Karpas-422 (cell line): ENCODE results near the gene TEX35. TPM values are rescaled to one million over a fixed set of nuclear protein-coding genes. Genes with fewer than 3 reads are reported as not detected.
A peak's percentile ranks its signal among the peaks of the same experiment; 100 is the strongest.

Source experiments
- DNase-seq: peaks from one replicate; pipeline ENCODE4 v3.0.0-alpha.2; 2015
- H2AFZ ChIP-seq: fragments of 200-600 bp; sonication (generic); 2 replicates; pipeline ENCODE4 v1.6.1; 2014; ENCODE audit warnings: antibody characterized with exemption, low read length, mixed read lengths
- H3K27ac ChIP-seq: fragments of 200-600 bp; sonication (generic); 2 replicates; pipeline ENCODE4 v1.5.1; 2014; ENCODE audit warnings: mild to moderate bottlenecking, low read length, moderate library complexity
- H3K27me3 ChIP-seq: fragments of 200-600 bp; sonication (generic); 2 replicates; pipeline ENCODE4 v1.6.1; 2014; ENCODE audit warnings: low read length, mixed read lengths
- H3K36me3 ChIP-seq: fragments of 200-600 bp; sonication (generic); 2 replicates; pipeline ENCODE4 v1.6.1; 2014; ENCODE audit warnings: low read length, mixed read lengths; ENCODE audit not compliant: insufficient read depth
- H3K4me1 ChIP-seq: fragments of 200-600 bp; sonication (generic); 2 replicates; pipeline ENCODE4 v1.6.1; 2014; ENCODE audit warnings: mild to moderate bottlenecking, low read length, mixed read lengths
- H3K4me2 ChIP-seq: fragments of 200-600 bp; sonication (generic); 2 replicates; pipeline ENCODE4 v1.6.1; 2014; ENCODE audit warnings: low read length, low read depth, mild to moderate bottlenecking; ENCODE audit not compliant: poor library complexity, severe bottlenecking
- H3K4me3 ChIP-seq: fragments of 200-600 bp; sonication (generic); 2 replicates; pipeline ENCODE4 v1.5.1; 2014; ENCODE audit warnings: mild to moderate bottlenecking, antibody characterized with exemption, low read length, mixed read lengths
- H3K79me2 ChIP-seq: fragments of 200-600 bp; sonication (generic); 2 replicates; pipeline ENCODE4 v1.6.1; 2014; ENCODE audit warnings: mild to moderate bottlenecking, low read length, mixed read lengths
- H3K9ac ChIP-seq: fragments of 200-600 bp; sonication (generic); 2 replicates; pipeline ENCODE4 v1.6.0; 2014; ENCODE audit warnings: low read length
- H3K9me2 ChIP-seq: fragments of 200-600 bp; sonication (generic), shearing (Covaris generic); replicated peaks from 2 replicates; pipeline ENCODE4 v1.6.0; 2014; ENCODE audit warnings: mild to moderate bottlenecking, low read length, moderate library complexity; ENCODE audit not compliant: insufficient read depth
- H3K9me3 ChIP-seq: fragments of 300-700, 200-600 bp; sonication (generic); 2 replicates; pipeline ENCODE4 v1.6.1; 2014; ENCODE audit warnings: low read length, mixed read lengths
- H4K20me1 ChIP-seq: fragments of 200-600 bp; sonication (generic); 2 replicates; pipeline ENCODE4 v1.6.1; 2014; ENCODE audit warnings: mild to moderate bottlenecking, antibody characterized with exemption, low read length, low read depth; ENCODE audit not compliant: insufficient read depth
- total RNA-seq: library from RNA; depleted of rRNA; stranded (reverse); fragments of >200 nt; shearing (Covaris generic); gene quantifications from 2 replicates; pipeline ENCODE4 v1.2.3, GENCODE V29; 2014; ENCODE audit warnings: low replicate concordance

The TEX35 gene
- total RNA-seq, 1 experiment from 2014 or later: 0.26 TPM

GRCh38 chr1:178496410-178497135 is 16.3 kb upstream of the TEX35 start, which contains the start of gene CLEC20A:
Gene CLEC20A (minus strand): TSS chr1:178496964. CDS start chr1:178496939, 25 bp downstream.
- Histone ChIP-seq H3K27ac (no peak within 1 kb of the TSS), H3K9me2 (no peaks in the 10 kb centered on the region), H3K9ac (no peak within 1 kb of the TSS), H3K4me3 (no peak within 1 kb of the TSS), H3K9me3 (no peaks in the 10 kb centered on the region), H3K27me3 (no peaks in the 10 kb centered on the region), H3K4me2 (no peak within 1 kb of the TSS), H3K4me1 (no peaks in the 10 kb centered on the region), H3K36me3 (no peaks in the 10 kb centered on the region), H2AFZ (no peak within 1 kb of the TSS), H4K20me1 (no peaks in the 10 kb centered on the region), H3K79me2 (no peaks in the 10 kb centered on the region)
- no peak for DNase-seq

- H4K20me1 ChIP-seq: no peaks in the 10 kb centered on the region
- no peak overlapping the region for H3K9ac ChIP-seq
- H2AFZ ChIP-seq: no peak overlapping the region
- H3K9me3 ChIP-seq: no peaks in the 10 kb centered on the region
- no peaks in the 10 kb centered on the region for H3K27me3 ChIP-seq
- no peaks in the 10 kb centered on the region for H3K9me2 ChIP-seq
- no peaks in the 10 kb centered on the region for H3K36me3 ChIP-seq
- H3K79me2 ChIP-seq: no peaks in the 10 kb centered on the region
- no peak overlapping the region for H3K4me3 ChIP-seq
- no peaks in the 10 kb centered on the region for H3K4me1 ChIP-seq
- H3K4me2 ChIP-seq: no peak overlapping the region
- no peak for DNase-seq
- no peak overlapping the region for H3K27ac ChIP-seq
Observed at GRCh38 chr1:178497903-178498478, 14.9 kb upstream of the TEX35 start.

GRCh38 chr1:178498896-178499675 is 13.8 kb upstream of the TEX35 start:
- Histone ChIP-seq H4K20me1 (no peaks in the 10 kb centered on the region), H3K27me3 (no peaks in the 10 kb centered on the region), H3K27ac (no peak overlapping the region), H3K79me2 (no peaks in the 10 kb centered on the region), H3K9me2 (no peaks in the 10 kb centered on the region), H3K4me3 (no peak overlapping the region), H3K4me2 (no peak overlapping the region), H3K9me3 (no peaks in the 10 kb centered on the region), H2AFZ (no peak overlapping the region), H3K36me3 (no peaks in the 10 kb centered on the region), H3K4me1 (no peaks in the 10 kb centered on the region), H3K9ac (no peak overlapping the region)
- no peak for DNase-seq

- H3K9me2 ChIP-seq: no peaks in the 10 kb centered on the region
- no peak overlapping the region for H3K4me3 ChIP-seq
- H3K9ac ChIP-seq: no peak overlapping the region
- H4K20me1 ChIP-seq: no peaks in the 10 kb centered on the region
- H3K27ac ChIP-seq: no peak overlapping the region
- H3K27me3 ChIP-seq: no peaks in the 10 kb centered on the region
- no peaks in the 10 kb centered on the region for H3K4me1 ChIP-seq
- H3K4me2 ChIP-seq: no peak overlapping the region
- no peaks in the 10 kb centered on the region for H3K9me3 ChIP-seq
- no peaks in the 10 kb centered on the region for H3K36me3 ChIP-seq
- DNase-seq: no peak
- no peaks in the 10 kb centered on the region for H3K79me2 ChIP-seq
- no peak overlapping the region for H2AFZ ChIP-seq
Observed at GRCh38 chr1:178500091-178500770, 12.7 kb upstream of the TEX35 start.

DNA sequence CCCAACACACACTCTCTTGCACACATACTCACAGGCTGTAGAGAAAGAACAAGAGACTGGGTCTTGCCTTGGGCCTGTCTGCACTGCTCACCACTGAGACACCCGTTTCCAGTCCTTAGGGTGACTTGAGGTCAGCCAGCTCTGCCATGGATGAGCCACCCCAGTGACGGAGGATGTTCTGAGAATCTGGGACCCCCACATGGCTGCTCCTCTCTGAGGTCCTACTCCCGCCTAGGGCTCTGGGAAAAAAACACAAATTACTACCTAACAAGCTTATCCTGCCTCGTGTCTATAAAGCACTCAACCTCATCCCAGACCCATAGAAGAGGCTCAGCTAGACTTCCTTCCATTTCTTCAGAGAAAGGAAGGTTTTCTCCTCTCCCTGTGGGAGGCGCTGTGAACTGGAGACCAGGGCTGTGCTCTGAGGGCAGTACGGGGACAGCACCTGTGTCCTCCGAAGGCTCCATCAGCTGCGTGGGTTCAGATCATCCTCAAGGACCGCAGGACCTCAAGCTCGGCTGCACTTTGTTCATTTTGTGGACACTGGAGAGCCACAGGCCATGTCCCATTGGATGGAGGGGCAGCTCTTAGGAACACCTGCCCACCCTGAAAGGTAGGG is 11.9 kb upstream of the TEX35 start:
- DNase-seq: no peak
- H3K79me2 ChIP-seq: no peaks in the 10 kb centered on the region
- no peak overlapping the region for H3K9ac ChIP-seq
- H3K27me3 ChIP-seq: no peaks in the 10 kb centered on the region
- no peaks in the 10 kb centered on the region for H4K20me1 ChIP-seq
- H3K27ac ChIP-seq: no peak overlapping the region
- no peaks in the 10 kb centered on the region for H3K4me1 ChIP-seq
- no peak overlapping the region for H2AFZ ChIP-seq
- H3K9me3 ChIP-seq: no peaks in the 10 kb centered on the region
- H3K9me2 ChIP-seq: no peaks in the 10 kb centered on the region
- H3K4me2 ChIP-seq: no peak overlapping the region
- H3K4me3 ChIP-seq: no peak overlapping the region
- H3K36me3 ChIP-seq: no peaks in the 10 kb centered on the region

DNA sequence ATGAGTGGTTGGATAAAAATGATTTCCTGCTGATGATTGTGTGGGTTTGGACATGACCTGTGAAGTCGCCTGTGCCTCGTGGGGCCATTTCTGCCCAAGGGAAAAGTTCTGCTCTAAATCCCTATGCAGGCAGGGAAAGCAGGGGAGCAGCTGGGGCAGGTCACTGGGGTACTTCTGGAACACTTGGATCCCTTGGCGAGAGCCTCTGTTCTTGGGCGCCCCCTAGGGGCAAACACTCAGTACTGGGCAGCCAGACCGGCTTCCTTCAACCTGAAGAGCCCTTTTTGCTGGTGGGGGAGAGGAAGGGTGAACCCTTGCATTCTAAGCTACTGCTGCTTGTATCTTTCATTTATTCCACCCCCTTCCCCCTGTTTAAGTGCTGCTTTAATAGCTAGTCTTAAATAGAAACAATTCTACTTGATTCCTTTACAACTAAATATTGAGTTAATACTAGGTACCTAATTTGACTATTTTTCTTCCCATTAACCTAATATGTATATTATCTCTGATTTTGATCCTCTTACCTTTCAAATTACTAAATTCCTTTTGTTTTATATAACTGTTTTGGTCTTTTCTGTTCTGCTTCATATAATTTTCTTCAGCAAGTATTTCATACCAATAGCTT is 11.1 kb upstream of the TEX35 start:
- H2AFZ ChIP-seq: no peak overlapping the region
- H4K20me1 ChIP-seq: no peaks in the 10 kb centered on the region
- no peaks in the 10 kb centered on the region for H3K27me3 ChIP-seq
- no peak overlapping the region for H3K4me2 ChIP-seq
- DNase-seq: peak; percentile 89
- H3K4me3 ChIP-seq: no peak overlapping the region
- no peak overlapping the region for H3K9ac ChIP-seq
- H3K36me3 ChIP-seq: no peaks in the 10 kb centered on the region
- H3K9me3 ChIP-seq: no peaks in the 10 kb centered on the region
- no peak overlapping the region for H3K27ac ChIP-seq
- H3K9me2 ChIP-seq: no peaks in the 10 kb centered on the region
- H3K4me1 ChIP-seq: no peaks in the 10 kb centered on the region
- H3K79me2 ChIP-seq: no peaks in the 10 kb centered on the region

DNA sequence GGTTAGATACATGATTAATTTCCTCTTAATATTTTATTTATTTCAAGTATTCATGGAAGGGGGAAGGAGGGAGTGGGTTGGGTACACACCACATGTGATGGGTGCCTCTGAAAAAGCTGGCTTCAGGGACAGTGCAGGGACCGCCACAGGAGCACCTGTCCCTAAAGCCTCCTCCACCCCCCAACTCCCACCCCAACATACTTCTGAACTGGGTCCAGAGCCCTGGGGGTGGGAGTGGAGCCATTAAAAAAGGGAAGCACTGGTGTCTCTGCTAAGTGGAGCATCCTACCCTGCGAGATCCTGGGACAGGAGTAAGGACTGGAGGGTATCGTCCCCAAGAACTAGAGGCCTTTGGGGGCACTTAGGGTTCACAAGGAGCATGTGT is 10.6 kb upstream of the TEX35 start:
- no peak for DNase-seq
- no peaks in the 10 kb centered on the region for H3K9me3 ChIP-seq
- no peaks in the 10 kb centered on the region for H4K20me1 ChIP-seq
- no peak overlapping the region for H3K4me2 ChIP-seq
- no peak overlapping the region for H3K27ac ChIP-seq
- H2AFZ ChIP-seq: no peak overlapping the region
- H3K9ac ChIP-seq: no peak overlapping the region
- no peaks in the 10 kb centered on the region for H3K9me2 ChIP-seq
- H3K36me3 ChIP-seq: no peaks in the 10 kb centered on the region
- H3K4me1 ChIP-seq: no peaks in the 10 kb centered on the region
- no peaks in the 10 kb centered on the region for H3K27me3 ChIP-seq
- no peak overlapping the region for H3K4me3 ChIP-seq
- no peaks in the 10 kb centered on the region for H3K79me2 ChIP-seq
